Activated CD4-positive, alpha-beta T cell treated with anti-CD3 and anti-CD28 coated beads for 24 hours (primary cell): Measurements from ENCODE around the gene TTC34.

Experiments
- DNase-seq, 2 donors: peaks; one replicate each; pipeline ENCODE4 v3.0.0-alpha.2; 2020; ENCODE audit warnings: low read depth in 2 of 2

Gene TTC34

GRCh38 chr1:2640626-2641025 lies 160.9 kb downstream of the TTC34 start:
- DNase-seq, result no peak

GRCh38 chr1:2639607-2640521 lies 161.6 kb downstream of the TTC34 start:
- no peak for DNase-seq

GRCh38 chr1:2639203-2639602 lies 162.3 kb downstream of the TTC34 start:
- DNase-seq, result no peak

GRCh38 chr1:2638466-2639115 lies 162.9 kb downstream of the TTC34 start:
- DNase-seq, result no peak

GRCh38 chr1:2637442-2638145 lies 163.9 kb downstream of the TTC34 start:
- DNase-seq, result no peak

- no peak for DNase-seq
Measured at GRCh38 chr1:2636733-2637132, 164.8 kb downstream of the TTC34 start.

GRCh38 chr1:2635361-2636010 lies 166.0 kb downstream of the TTC34 start:
- no peak for DNase-seq

- DNase-seq, result no peak
Measured at GRCh38 chr1:2633936-2634491, 167.5 kb downstream of the TTC34 start.

- DNase-seq, result no peak
Measured at GRCh38 chr1:2633366-2633935, 168.0 kb downstream of the TTC34 start.

GRCh38 chr1:2632561-2633361 lies 168.7 kb downstream of the TTC34 start, which contains the start of gene MMEL1:
TSS of gene MMEL1 (minus strand) at chr1:2633016. CDS start at chr1:2629484, 3,532 bp downstream.
- no peak for DNase-seq

- no peak for DNase-seq
Measured at GRCh38 chr1:2632051-2632430, 169.5 kb downstream of the TTC34 start.

GRCh38 chr1:2631136-2632050 lies 170.1 kb downstream of the TTC34 start:
- DNase-seq, result no peak

GRCh38 chr1:2630498-2631135 lies 170.9 kb downstream of the TTC34 start:
- DNase-seq, result no peak

- no peak for DNase-seq
Measured at GRCh38 chr1:2629627-2630497, 171.6 kb downstream of the TTC34 start.

GRCh38 chr1:2628933-2629626 lies 172.4 kb downstream of the TTC34 start:
- no peak for DNase-seq

- DNase-seq, result no peak
Measured at GRCh38 chr1:2628191-2628932, 173.1 kb downstream of the TTC34 start.
